IPS-18c (cell line): Measurements from ENCODE around the gene VWA2.
"Not testable (repeated sequence)": the region's sequence is repeated elsewhere in the genome, so short reads cannot be mapped to it uniquely, and the experiment has no call there.

Experiments
- H3K4me3 ChIP-seq: 2 replicates; pipeline ENCODE4 v1.7.0; 2013; ENCODE audit warnings: low read depth, mild to moderate bottlenecking, low read length, moderate library complexity; ENCODE audit not compliant: insufficient read depth
- H3K9me3 ChIP-seq: one replicate; pipeline ENCODE4 v1.6.1; 2013; ENCODE audit warnings: mild to moderate bottlenecking, low read length, moderate library complexity; ENCODE audit not compliant: control insufficient read depth, insufficient read depth

The VWA2 gene

DNA sequence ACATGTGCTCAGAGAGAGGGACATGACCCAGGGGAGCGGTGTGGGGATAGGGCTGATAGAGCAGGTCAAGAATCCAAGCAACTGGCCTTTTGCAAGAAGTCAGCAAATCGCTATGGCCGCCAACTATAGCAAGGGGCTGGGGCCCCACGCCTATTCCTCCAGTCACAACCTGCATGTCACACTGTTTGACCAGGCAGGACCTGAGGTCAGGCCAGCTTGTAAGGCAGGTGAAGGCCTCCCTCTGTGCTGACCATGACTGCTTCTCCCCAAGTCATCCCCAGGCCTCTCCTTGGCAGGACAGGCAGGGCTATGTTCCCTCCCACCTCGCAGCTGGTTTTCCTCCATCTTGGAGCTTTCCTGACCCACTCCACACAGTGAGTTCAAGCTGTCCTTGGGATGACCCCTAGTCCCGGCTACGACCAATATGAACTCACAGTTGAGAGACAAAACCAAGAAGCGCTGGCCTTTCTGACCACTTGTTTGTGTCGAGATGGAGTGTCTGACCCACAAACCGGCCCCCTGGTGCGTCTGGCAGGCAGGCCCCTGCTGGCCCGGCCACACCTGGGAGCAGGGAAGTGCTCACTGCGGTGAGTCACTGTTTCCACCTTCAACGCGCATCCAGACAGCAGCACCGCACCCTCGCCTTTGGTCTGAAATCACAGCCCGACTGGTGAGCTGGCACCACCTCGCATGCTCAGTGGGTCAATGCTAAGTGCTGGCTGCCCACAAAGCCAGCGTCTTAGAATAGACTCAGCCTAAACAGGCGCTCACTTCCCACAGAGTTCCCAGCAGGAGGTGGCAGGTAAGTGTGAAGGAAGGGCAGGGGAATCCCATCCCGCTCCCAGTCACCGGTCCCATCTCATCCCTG lies 81.4 kb downstream of the VWA2 start:
- Histone ChIP-seq H3K9me3 (no peaks in the 10 kb centered on the region), H3K4me3 (no peak overlapping the region)

DNA sequence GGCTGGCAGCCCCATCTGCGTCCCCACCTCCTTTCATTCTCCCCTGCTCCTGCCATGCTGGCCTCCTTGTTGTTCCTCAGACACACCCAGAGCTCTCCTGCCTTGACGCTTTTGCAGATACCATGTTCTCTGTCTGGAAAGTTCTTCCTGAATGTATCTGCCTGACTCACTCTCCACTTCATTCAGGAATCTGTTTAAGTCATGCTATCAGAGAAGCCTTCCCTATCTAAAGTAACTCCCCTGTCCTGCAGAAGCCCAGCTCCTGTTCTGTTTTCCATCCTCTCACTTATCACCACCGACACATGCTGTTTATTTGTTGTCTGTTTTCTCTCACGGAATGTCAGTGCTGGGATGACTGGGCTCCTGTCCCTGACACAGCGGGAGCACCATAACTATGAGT lies 83.3 kb downstream of the VWA2 start:
- Histone ChIP-seq H3K9me3 (no peaks in the 10 kb centered on the region), H3K4me3 (no peak overlapping the region)

DNA sequence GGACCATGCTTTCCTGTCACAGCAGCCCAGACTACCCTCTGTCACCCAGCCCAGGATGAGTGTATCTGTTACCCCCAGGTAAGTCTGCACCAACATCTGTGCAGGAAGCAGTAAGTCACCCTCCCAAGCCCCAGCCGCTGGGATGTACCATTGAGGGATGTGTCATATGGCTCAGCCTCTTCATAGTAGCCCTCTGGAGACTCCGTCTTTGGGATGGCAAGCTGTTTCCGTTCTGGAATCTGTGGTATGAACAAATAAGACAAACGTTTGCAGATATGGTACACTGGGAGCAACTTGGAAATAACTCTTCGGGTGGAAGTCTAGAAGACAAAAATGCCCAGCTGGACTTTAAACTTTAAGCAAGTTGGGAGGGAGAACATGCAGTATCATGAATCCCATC lies 84.0 kb downstream of the VWA2 start:
- no peaks in the 10 kb centered on the region for H3K9me3 ChIP-seq

DNA sequence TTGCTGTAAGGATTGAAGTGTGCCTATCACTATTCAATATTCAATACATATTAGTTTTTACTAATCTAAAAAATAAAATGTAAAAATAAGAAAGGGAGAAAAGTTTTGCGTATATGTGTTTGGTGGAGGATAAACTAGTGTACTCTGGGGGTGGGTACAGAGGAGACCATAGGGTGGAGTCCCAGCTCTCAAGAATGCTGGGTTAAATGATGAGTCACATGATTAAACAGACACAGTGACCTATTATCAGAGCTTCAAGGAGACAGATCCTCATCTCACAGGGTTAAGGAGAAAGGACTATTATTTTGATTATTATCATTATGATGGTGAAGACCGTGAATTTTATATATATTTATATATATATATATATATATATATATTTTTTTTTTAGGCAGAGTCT lies 87.7 kb downstream of the VWA2 start:
- H3K4me3 ChIP-seq: no peak overlapping the region

More for the DNA sequence above, 84.0 kb downstream of the VWA2 start:
- no peak overlapping the region for H3K4me3 ChIP-seq

DNA sequence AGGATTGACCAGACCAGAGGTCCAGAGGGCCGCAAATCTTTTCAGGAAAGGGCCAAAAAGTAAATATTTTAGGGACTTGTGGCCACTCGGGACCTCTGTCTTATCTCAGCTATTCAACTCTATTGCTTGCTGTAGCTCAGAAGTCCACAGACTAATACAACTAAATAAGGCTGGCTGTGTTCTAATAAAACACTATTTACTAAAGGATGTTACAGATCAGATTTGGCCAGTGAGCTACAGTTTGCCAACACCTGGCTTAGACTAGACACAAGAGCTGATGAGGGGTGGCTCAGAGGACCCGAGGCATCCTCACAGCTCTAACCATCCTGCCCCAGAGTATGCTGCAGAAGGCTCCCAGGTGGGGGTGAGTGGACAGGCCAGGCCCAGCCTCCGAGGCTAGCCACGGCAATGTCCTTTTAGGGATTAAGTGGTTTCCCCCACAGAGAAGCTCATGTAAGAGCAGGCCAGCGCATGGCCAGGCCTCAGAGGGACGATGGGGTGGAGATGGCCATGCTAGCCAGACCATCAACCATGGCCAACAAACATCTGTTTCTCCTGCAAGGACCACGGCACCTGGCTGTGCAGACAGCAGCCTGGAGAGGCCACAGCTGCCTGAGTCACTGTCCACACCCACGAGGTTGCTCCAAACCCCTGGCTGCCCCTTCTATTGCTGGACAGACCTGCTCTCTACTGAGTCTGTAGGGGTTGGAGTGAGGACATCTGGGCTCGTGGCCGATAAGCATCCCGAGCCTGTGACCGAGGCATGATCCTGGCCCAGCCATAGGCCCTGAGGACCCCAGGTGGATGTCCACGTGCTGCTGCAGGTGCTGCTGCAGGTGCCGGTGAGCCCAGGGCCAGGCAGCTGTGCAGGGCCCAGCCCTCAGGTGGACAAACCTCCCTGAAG lies 88.7 kb downstream of the VWA2 start:
- no peak overlapping the region for H3K4me3 ChIP-seq
- H3K9me3 ChIP-seq: peaks cover 2% of the 10 kb centered on the region

More for the DNA sequence above, 87.7 kb downstream of the VWA2 start:
- peaks cover 2% of the 10 kb centered on the region for H3K9me3 ChIP-seq

DNA sequence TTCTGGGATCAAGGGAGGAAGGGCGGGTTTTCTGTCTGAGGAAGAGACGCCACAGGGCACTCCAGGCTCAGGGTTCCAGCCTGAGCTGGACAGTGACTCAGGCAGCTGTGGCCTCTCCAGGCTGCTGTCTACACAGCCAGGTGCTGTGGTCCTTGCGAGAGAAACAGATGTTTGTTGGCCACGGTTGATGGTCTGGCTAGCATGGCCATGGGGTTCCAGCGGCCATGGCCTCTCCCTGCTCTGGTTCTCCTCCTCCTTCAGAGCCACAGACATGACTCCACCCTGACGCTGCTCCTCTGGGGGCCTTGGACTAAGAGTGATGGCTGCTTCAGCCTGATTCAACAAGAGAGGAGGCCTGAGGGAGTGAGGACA lies 89.4 kb downstream of the VWA2 start:
- H3K4me3 ChIP-seq: no peak overlapping the region
- H3K9me3 ChIP-seq: peaks cover 2% of the 10 kb centered on the region

DNA sequence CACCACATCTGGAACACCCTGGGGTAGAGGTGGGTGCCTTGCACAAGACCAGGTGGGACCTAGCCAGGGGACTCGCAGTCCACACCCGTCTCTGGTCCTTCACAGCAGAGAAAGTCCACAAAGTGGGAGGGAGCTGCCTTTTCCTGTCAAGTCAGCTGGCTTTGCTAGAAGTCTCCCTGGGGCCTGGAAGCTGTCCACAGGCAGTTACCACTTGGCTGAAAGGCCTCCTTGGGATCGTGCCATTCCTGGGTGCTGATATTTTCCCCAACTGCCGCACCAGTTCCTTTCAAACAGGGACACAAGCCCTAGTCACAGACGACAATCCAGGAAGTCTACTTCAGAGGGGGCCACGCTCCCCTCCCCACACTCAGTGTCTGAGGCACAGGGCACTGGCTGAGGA lies 89.8 kb downstream of the VWA2 start:
- H3K4me3 ChIP-seq: no peak overlapping the region
- peaks cover 2% of the 10 kb centered on the region for H3K9me3 ChIP-seq

DNA sequence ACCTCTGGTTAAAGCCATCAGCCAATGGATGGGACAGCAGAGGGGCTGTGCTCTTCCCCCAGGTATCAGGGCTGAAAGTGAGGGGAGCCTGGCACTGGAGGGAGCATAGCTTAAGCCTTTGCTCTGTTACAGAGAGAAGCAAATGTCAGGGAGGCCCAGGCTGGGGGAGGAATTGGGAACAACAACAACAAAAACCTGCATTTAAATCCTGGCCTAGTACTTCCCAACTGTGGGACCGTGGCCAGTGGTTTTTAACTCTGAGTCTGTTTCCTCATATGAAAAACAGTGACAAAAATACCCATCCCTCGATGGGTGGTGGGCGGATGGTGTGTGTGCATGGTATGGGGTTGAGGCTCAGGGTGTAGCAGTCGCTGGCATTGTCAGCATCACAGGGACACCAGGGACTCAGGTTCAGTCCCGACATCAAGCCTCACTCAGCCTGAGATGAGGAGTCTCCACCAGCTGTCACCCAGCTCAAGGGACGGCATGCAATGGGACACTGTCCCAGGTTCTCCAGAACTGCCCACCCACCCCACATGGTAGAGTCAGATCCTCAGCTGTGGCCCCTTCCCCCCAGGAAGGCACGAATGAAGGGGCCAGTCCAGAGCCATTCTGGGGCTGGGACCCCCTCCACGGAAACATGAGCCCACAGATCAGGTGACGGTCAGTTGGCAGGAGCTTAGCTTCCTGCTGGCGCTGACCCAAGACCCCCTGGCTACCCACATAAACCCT lies 90.7 kb downstream of the VWA2 start:
- Histone ChIP-seq H3K4me3 (no peak overlapping the region), H3K9me3 (peaks cover 2% of the 10 kb centered on the region)

DNA sequence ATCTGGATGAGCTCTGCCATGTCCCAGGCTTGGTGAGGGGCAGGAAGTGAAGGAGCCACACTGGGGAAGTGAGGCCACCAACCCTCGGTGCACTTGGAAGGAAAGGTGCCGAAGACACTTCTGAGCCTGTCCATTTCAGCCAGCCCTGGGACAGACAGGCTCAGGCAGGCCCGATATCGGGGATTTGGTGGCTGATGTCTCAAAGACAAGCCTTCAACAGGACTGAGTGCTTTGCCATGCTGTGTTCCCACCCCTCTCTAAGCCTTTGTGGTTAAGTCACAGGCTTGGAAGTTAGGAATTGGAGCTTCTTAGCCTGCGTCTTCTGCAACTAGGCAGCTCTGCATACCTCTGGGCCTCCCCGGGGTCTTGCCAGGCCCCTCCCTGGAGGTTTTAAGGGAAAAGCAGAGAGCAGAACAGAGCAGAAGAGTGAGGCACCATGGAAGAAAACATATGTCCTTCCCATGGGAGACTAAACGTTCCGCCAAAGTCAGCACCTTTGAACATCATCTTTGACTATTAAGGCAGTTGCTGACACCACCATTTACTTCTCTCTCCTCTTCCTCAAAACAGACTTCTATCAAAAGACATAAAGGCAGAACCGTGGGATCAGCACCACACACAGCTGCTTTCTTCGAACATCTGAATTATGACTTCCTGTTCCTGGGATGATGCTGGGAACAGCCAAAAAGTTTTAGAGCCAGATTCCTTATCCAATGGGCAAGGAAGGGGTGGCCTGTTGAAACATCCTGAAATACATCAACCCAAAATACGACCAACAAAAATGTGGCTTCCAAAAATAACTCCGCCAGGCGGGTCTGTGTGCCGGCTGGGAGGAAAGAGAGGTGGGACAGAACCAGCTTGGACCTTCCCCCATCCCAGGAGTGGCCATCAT lies 93.5 kb downstream of the VWA2 start:
- Histone ChIP-seq H3K9me3 (peaks cover 2% of the 10 kb centered on the region), H3K4me3 (no peak overlapping the region)

DNA sequence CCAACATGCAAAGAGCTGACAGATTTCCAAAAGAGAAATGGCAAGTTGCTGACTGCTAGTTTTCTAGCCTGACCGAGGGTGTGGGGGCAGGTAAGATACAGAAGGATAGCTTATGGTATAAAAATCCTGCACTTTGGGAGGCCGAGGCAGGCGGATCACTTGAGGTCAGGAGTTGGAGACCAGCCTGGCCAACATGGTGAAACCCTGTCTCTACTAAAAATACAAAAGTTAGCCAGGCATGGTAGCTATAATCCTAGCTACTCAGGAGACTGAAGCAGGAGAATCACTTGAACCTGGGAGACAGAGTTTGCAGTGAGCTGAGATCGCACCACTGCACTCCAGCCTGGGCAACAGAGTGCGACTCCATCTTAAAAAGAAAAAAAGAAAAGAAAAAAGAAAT lies 94.4 kb downstream of the VWA2 start:
- H3K9me3 ChIP-seq, H3K4me3 ChIP-seq: not testable (repeated sequence)

DNA sequence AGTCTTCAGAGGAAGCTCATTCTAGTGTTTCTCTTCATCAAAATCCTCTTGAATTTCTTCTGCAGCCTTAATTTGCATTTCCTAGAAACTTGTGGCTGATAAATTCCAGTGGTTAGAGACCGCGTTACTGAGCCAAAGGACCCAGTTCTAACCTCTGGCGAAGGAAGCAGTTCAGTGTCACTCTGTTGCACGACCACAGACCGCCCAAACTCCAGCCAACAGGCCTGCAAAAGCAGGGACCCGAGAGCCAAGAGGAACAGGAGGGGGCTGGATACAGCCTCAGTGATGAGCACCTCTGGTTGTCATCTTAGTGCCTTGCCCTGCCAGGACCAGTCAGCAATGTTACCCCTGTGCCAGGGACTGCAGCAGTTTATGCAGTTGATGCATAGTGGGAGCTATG lies 95.2 kb downstream of the VWA2 start:
- peaks cover 2% of the 10 kb centered on the region for H3K9me3 ChIP-seq
- H3K4me3 ChIP-seq: no peak overlapping the region

DNA sequence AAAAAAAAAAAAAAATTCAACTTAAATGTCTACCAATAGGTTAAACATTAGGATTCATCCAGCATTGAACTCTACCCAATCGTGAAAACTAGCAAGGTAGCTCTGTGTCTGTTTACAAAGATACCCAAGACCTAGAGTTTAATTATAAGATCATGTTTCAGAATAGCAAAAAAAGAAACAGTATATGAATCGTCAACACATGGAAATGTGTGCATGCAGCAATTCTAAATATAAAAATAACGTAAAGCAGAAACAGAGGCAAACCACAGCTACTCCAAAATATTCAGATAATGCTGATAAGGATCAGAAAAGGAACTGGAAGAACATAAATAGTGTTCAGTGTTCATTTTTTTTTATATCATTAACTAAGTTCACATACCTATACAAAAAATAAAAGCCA lies 96.6 kb downstream of the VWA2 start:
- H3K4me3 ChIP-seq: no peak overlapping the region
- peaks cover 2% of the 10 kb centered on the region for H3K9me3 ChIP-seq

DNA sequence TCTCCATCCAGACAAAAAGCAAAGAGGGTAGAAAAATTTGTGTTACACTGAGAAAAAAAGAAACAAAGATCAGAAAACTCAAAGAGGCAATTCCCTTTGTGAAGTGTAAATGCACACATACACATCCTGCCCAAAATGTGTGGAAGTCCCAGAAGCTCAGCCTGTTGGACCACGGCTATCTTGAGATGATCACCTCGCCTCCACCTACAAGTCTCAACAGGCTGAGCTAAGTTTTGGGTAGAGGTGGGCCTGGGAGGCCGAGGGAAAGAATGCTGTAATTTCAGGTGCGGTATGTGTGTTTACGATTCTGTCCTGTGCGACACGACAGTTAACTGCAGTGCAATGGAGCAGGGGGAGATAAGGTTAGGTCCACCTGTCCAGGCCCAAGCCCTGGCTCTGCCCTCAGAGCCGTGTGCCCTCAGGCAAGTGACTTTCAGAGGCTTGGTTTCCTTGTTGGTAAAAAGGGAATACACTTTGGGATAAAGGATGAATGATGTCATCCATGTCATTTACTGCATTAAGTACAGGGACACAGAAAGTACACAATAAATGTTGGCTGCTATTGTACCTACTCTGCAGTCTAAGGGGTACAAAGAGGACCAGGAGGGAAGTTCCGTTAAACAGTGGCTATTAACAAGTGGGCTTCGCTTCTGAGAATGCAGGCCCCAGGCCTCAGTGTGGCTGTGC lies 97.9 kb downstream of the VWA2 start:
- Histone ChIP-seq H3K4me3 (no peak overlapping the region), H3K9me3 (no peaks in the 10 kb centered on the region)

DNA sequence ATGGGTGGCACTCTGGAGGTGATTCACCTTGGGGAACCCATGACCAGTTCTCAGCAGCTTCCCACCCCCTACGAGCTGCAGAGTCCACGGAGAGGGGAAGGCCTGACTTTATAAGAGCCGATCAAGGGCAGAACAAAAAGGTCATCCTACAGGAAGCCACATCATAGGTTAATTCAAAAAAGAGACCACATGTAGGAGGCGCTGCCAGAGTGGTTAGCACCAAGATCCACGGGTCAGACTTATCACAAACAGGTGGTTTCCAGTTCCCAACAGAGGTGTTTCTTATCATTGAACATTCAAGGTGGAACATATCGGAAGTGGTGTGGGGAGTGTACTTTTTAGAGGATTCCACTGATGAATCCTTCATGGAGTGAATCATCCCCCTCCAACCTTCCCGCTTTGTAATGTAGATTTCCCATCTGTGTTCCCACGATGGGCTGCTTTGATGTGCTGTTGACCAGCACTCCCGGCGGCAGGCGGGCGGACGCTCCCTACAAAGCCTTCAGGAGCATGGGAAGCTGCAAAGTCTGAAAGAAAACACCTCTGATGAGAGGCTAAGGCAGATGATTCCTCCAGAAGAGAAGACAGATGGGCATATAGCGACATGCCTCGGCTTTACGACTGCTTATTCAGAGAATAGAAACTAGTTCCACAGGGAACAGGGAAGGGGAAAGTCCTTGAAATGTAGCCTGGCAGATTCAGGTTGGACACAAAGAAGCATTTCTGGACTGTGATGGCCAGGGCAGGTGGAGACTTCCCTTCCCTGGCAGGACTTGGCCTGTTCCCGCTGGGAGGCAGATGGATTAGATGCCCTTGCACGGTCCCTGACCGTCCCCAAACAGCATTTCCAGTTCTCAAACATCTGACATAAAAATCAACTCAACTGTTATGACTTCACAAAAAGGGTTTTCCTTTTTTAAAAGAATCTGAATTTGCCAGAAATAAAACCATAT lies 98.7 kb downstream of the VWA2 start:
- Histone ChIP-seq H3K9me3 (no peaks in the 10 kb centered on the region), H3K4me3 (no peak overlapping the region)

DNA sequence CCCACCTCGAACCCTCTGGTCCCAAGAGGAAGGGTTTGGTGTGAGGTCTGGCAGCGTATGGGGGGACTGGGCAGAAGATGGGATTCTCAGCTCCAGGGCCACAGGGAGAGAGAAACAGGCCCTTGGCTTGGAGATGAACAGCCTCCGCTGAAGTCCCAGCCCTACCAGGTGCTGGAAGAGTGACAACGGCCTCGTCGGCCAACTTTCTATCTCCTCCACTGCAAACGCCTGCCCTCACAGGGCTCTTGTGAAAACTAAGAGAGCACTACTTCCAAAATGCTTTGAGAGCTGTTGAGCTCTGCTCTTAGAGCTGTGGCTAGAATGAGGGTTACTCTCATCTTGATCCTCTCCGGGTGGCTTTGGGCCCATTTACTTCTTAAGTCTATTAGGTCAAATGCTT lies 101.8 kb downstream of the VWA2 start:
- Histone ChIP-seq H3K4me3 (no peak overlapping the region), H3K9me3 (no peaks in the 10 kb centered on the region)
